ENCODE measurements around the gene CYP27A1. TPM values are rescaled to one million over a fixed set of nuclear protein-coding genes. Genes with fewer than 3 reads are reported as not detected.

CYP27A1 gene
- total and polyA plus RNA-seq, 2 of the 4 experiments (the other 2 are of a cell fraction) = 5.2 to 5.3 TPM

DNA sequence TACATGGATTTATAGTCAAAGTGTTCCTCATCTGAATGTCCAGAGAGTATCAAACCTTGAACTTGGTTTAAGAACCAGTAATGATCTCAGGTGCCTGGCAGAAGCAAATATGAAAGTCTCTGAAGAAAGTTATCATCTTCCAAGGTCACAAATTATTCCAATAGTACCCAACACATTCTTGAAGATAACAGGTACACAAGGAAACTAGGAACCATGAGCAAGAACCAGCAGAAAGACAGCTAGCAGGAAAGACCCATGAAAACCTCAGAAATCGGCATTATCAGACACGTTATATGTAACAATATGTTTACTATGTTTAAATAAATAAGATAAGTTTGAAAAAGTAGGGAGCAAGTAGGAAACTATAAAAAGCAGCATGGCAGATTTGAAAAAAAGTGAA lies 55.5 kb downstream of the CYP27A1 start:
- Histone ChIP-seq H4K91ac (ENCODE audit: insufficient read depth, low read depth, low read length) (no peak overlapping the region), H4K20me1 (ENCODE audit: insufficient read depth, low read length) (no peaks in the 10 kb centered on the region), H2BK5ac (ENCODE audit: low read depth, low read length, poor library complexity, severe bottlenecking) (no peak overlapping the region), H3K9me1 (ENCODE audit: insufficient read depth, low read length) (no peaks in the 10 kb centered on the region), H3K4me1 (ENCODE audit: control insufficient read depth, insufficient read depth, low read length) (no peaks in the 10 kb centered on the region; the same call in 1 of the 2 replicates), H3K36me3 (ENCODE audit: control insufficient read depth, insufficient read depth, low read length) (no peaks in the 10 kb centered on the region), H3K27ac (ENCODE audit: insufficient read depth, low read length) (no peak overlapping the region), H3K4me3 (ENCODE audit: insufficient read depth, low read depth, low read length) (no peak overlapping the region), H3K79me1 (ENCODE audit: low read depth in 1 of 2, low read length in 2 of 2) (no peaks in the 10 kb centered on the region), H2AK5ac (ENCODE audit: low read depth, low read length) (no peak overlapping the region), H3K56ac (ENCODE audit: extremely low read depth, insufficient read depth, low read length) (no peak overlapping the region), H2BK120ac (ENCODE audit: low read depth, low read length) (no peak overlapping the region), H2AFZ (replicated peaks; ENCODE audit: low read length, poor library complexity) (no peak overlapping the region), H3K4me2 (ENCODE audit: low read depth, low read length) (no peak overlapping the region), H3K14ac (replicated peaks; ENCODE audit: low read depth, low read length) (no peak overlapping the region), H3K9me3 (ENCODE audit: control insufficient read depth, insufficient read depth, low read length) (0 out of 2 replicates have a peak, but pooled peaks cover 2% of the 10 kb centered on the region), H4K5ac (ENCODE audit: low read depth, low read length) (no peak overlapping the region), H3K27me3 (ENCODE audit: control insufficient read depth, insufficient read depth, low read length) (peaks cover 29% of the 10 kb centered on the region), H3K9ac (ENCODE audit: low read depth, low read length) (no peak overlapping the region), H4K8ac (ENCODE audit: low read depth in 2 of 2, low read length in 2 of 2) (no peak overlapping the region), H3K4ac (ENCODE audit: low read depth, low read length) (no peak overlapping the region), H2BK20ac (ENCODE audit: low read depth, low read length) (no peak overlapping the region), H2BK15ac (ENCODE audit: low read depth, low read length) (no peak overlapping the region), H2AK9ac (replicated peaks; ENCODE audit: low read depth, low read length, poor library complexity) (no peak overlapping the region), H3K23ac (ENCODE audit: low read depth, low read length) (no peak overlapping the region), H3K18ac (ENCODE audit: low read depth, low read length) (no peak overlapping the region)
- DNase-seq (no peak), ATAC-seq (ENCODE audit: low read depth) (no peak)
- in situ Hi-C loops (cut with MboI; ENCODE audit: low sequenced_read_pairs) = no loop called here
- BruUV-seq (replicated peaks) = no TSS peak
- WGBS, 2 experiments (ENCODE audit: extremely low coverage in 2 of 2, insufficient read length in 1 of 2) = no CpG with 5 or more reads among the region's 2 CpGs
- dilution Hi-C loops (cut with HindIII; ENCODE audit: low sequenced_read_pairs, unreplicated experiment) = no loop called here
- POLR2A ChIA-PET (ENCODE audit: unreplicated experiment) = no interaction called here
- CTCF ChIA-PET = interaction anchor here (0.7 kb wide), 1 partner anchor 127 kb away, joined by 4 read pairs; no protein-coding TSS in a partner anchor
- intact Hi-C loops (cut with micrococcal nuclease) = loop anchor here (5.0 kb wide), 1 partner anchor 55 kb away; the partner anchor contains the start of gene CYP27A1
- TF ChIP-seq BHLHE40 (IDR thresholded peaks at IDR 0.05; ENCODE audit: low read depth, low read length) (no peak), MAZ (IDR thresholded peaks at IDR 0.05; ENCODE audit: borderline replicate concordance, low read depth, low read length) (no peak), CHD1 (IDR thresholded peaks at IDR 0.05; ENCODE audit: low read depth, low read length) (no peak), MAFK (IDR thresholded peaks at IDR 0.05; ENCODE audit: low read depth, low read length) (no peak), MXI1 (IDR thresholded peaks at IDR 0.05; ENCODE audit: borderline replicate concordance, low read depth, low read length) (no peak), FOS (IDR thresholded peaks at IDR 0.05; ENCODE audit: low read depth, low read length) (no peak), SMC3 (IDR thresholded peaks at IDR 0.05; ENCODE audit: low read depth, low read length) (no peak), CEBPB (IDR thresholded peaks at IDR 0.05; ENCODE audit: low read depth, low read length) (no peak), RFX5 (IDR thresholded peaks at IDR 0.05; ENCODE audit: low read depth, low read length) (no peak), POLR2A (IDR thresholded peaks at IDR 0.05; ENCODE audit: low read depth, low read length) (no peak), NFE2L2 (IDR thresholded peaks at IDR 0.05; ENCODE audit: low read depth, low read length) (no peak), RAD21 (IDR thresholded peaks at IDR 0.05; ENCODE audit: low read length) (no peak), RCOR1 (IDR thresholded peaks at IDR 0.05; ENCODE audit: insufficient replicate concordance, low read length) (no peak)
- TF ChIP-seq, protein P1, sequence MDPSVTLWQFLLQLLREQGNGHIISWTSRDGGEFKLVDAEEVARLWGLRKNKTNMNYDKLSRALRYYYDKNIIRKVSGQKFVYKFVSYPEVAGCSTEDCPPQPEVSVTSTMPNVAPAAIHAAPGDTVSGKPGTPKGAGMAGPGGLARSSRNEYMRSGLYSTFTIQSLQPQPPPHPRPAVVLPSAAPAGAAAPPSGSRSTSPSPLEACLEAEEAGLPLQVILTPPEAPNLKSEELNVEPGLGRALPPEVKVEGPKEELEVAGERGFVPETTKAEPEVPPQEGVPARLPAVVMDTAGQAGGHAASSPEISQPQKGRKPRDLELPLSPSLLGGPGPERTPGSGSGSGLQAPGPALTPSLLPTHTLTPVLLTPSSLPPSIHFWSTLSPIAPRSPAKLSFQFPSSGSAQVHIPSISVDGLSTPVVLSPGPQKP (IDR thresholded peaks at IDR 0.05; ENCODE audit: borderline replicate concordance, low read depth, low read length) = no peak
- TF ChIP-seq, protein P2, sequence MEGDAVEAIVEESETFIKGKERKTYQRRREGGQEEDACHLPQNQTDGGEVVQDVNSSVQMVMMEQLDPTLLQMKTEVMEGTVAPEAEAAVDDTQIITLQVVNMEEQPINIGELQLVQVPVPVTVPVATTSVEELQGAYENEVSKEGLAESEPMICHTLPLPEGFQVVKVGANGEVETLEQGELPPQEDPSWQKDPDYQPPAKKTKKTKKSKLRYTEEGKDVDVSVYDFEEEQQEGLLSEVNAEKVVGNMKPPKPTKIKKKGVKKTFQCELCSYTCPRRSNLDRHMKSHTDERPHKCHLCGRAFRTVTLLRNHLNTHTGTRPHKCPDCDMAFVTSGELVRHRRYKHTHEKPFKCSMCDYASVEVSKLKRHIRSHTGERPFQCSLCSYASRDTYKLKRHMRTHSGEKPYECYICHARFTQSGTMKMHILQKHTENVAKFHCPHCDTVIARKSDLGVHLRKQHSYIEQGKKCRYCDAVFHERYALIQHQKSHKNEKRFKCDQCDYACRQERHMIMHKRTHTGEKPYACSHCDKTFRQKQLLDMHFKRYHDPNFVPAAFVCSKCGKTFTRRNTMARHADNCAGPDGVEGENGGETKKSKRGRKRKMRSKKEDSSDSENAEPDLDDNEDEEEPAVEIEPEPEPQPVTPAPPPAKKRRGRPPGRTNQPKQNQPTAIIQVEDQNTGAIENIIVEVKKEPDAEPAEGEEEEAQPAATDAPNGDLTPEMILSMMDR (conservative IDR thresholded peaks at IDR 0.05; ENCODE audit: low read depth, low read length) = no peak
- TF ChIP-seq, protein P3, sequence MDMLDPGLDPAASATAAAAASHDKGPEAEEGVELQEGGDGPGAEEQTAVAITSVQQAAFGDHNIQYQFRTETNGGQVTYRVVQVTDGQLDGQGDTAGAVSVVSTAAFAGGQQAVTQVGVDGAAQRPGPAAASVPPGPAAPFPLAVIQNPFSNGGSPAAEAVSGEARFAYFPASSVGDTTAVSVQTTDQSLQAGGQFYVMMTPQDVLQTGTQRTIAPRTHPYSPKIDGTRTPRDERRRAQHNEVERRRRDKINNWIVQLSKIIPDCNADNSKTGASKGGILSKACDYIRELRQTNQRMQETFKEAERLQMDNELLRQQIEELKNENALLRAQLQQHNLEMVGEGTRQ (IDR thresholded peaks at IDR 0.05; ENCODE audit: low read depth, low read length) = no peak

Data from IMR-90 (cell line).